Panc1 (cell line): Measurements from ENCODE around the gene C2CD2. TPM values are rescaled to one million over a fixed set of nuclear protein-coding genes. Genes with fewer than 3 reads are reported as not detected.

Source experiments
- ATAC-seq: fragments of 200-7000 bp; cut with Tn5 transposase; 2 replicates; pipeline ENCODE4 v1.9.1; 2020; ENCODE audit warnings: mild to moderate bottlenecking, moderate library complexity
- BruUV-seq: library from RNA; stranded (reverse); fragments of 400-500 nt; replicated peaks from 2 replicates; lab custom pipeline; 2021; lab: Mats Ljungman, UMichigan
- CTCF ChIA-PET: fragments of 300-600 bp; sonication (Branson Sonifier 250); formaldehyde crosslinking; loops from one replicate; lab custom pipeline; 2022; ENCODE audit warnings: antibody characterized with exemption; lab: Charles Lee
- POLR2A ChIA-PET: fragments of 300-600 bp; sonication (Branson Sonifier 250); formaldehyde crosslinking; loops from one replicate; lab custom pipeline; 2022; ENCODE audit warnings: antibody characterized with exemption; lab: Charles Lee
- DNase-seq: peaks from one replicate; pipeline ENCODE4 v3.0.0-alpha.2; 2010; ENCODE audit warnings: low read depth, low spot score
- H3K27ac ChIP-seq: 2 replicates; pipeline ENCODE4 v1.5.1; 2011; ENCODE audit warnings: mild to moderate bottlenecking, low read length, inconsistent platforms
- H3K27me3 ChIP-seq: fragments of 200-500 bp; sonication (Bioruptor generic); 2 replicates; pipeline ENCODE4 v1.6.0; 2014; ENCODE audit warnings: low read length, inconsistent platforms; ENCODE audit not compliant: control insufficient read depth, insufficient read depth
- H3K36me3 ChIP-seq: fragments of 200-500 bp; sonication (Bioruptor generic); 2 replicates; pipeline ENCODE4 v1.5.1; 2014; ENCODE audit warnings: inconsistent platforms, mild to moderate bottlenecking, low read length, moderate library complexity; ENCODE audit not compliant: control insufficient read depth, insufficient read depth
- H3K4me1 ChIP-seq: 2 replicates; pipeline ENCODE4 v1.5.1; 2011; ENCODE audit warnings: inconsistent platforms, mild to moderate bottlenecking, low read length, moderate library complexity; ENCODE audit not compliant: control insufficient read depth, insufficient read depth
- H3K4me3 ChIP-seq, 2 experiments: 2 replicates each; pipeline ENCODE4 v1.5.1; 2011 to 2012; ENCODE audit warnings: low read depth in 2 of 2, low read length in 2 of 2, mild to moderate bottlenecking in 2 of 2, inconsistent platforms in 1 of 2, moderate library complexity in 1 of 2
- H3K9me3 ChIP-seq: fragments of 200-500 bp; sonication (Bioruptor generic); 2 replicates; pipeline ENCODE4 v1.5.1; 2014; ENCODE audit warnings: low read depth, mild to moderate bottlenecking, inconsistent platforms, low read length, moderate library complexity; ENCODE audit not compliant: control insufficient read depth, insufficient read depth
- CTCF ChIP-seq: fragments of 450-650 bp; IDR thresholded peaks from 2 replicates; pipeline ENCODE4 v1.5.1; 2017; ENCODE audit warnings: mild to moderate bottlenecking
- POLR2AphosphoS5 ChIP-seq: IDR thresholded peaks from 2 replicates; pipeline ENCODE4 v1.6.1; 2012; ENCODE audit warnings: mild to moderate bottlenecking, low read depth, low read length, moderate library complexity
- REST ChIP-seq, 2 experiments: IDR thresholded peaks; 2 replicates each; pipeline ENCODE4 v1.6.1; 2011 to 2012; ENCODE audit warnings: low read depth in 2 of 2, control low read depth in 1 of 2, low read length in 1 of 2, mild to moderate bottlenecking in 1 of 2, moderate library complexity in 1 of 2; ENCODE audit not compliant: insufficient read depth in 1 of 2
- SIN3A ChIP-seq: IDR thresholded peaks from 2 replicates; pipeline ENCODE4 v1.6.1; 2012; ENCODE audit warnings: low read depth, mild to moderate bottlenecking, low read length, moderate library complexity, borderline replicate concordance; ENCODE audit not compliant: insufficient read depth
- TCF7L2 ChIP-seq: IDR thresholded peaks from 2 replicates; pipeline ENCODE4 v1.6.1; 2011; ENCODE audit warnings: mild to moderate bottlenecking, low read depth, low read length, inconsistent platforms
- in situ Hi-C: cut with HindIII; loops from 2 replicates; pipeline ENCODE4 v1.10.0; 2016; ENCODE audit warnings: low sequenced_read_pairs, low pct_unique_long_range_greater_than_20kb
- intact Hi-C: fragments of 100-400 bp; cut with micrococcal nuclease; formaldehyde crosslinking; loops from one replicate; pipeline ENCODE4 v1.10.0; 2022; ENCODE audit not compliant: unreplicated experiment
- total RNA-seq: library from RNA; stranded (reverse); gene quantifications from one replicate; pipeline ENCODE4 v1.2.1, GENCODE V29; 2021; ENCODE audit not compliant: unreplicated experiment

The C2CD2 gene
- total RNA-seq, 1 experiment from 2014 or later = 14.0 TPM

GRCh38 chr21:41992576-41992975 lies 38.8 kb upstream of the C2CD2 start:
- Histone ChIP-seq H3K4me1 (no peaks in the 10 kb centered on the region), H3K27ac (no peak overlapping the region), H3K9me3 (no peaks in the 10 kb centered on the region), H3K4me3 (no peak overlapping the region), H3K36me3 (no peaks in the 10 kb centered on the region; the same call in 1 of the 2 replicates), H3K27me3 (no peaks in the 10 kb centered on the region)
- ChIA-PET CTCF (no interaction called here), POLR2A (no interaction called here)
- no peak for ATAC-seq
- no peak for TF ChIP-seq REST (IDR thresholded peaks at IDR 0.05; ENCODE audit: insufficient read depth in 1 of 2, low read depth in 2 of 2, low read length in 1 of 2)
- TF ChIP-seq POLR2AphosphoS5 = no peak
- TF ChIP-seq SIN3A = no peak
- no peak for TF ChIP-seq CTCF
- no peak for TF ChIP-seq TCF7L2
- no TSS peak for BruUV-seq
- in situ Hi-C loops = no loop called here
- no peak for DNase-seq
- intact Hi-C loops = no loop called here

GRCh38 chr21:41991659-41992058 lies 37.8 kb upstream of the C2CD2 start:
- H3K27ac ChIP-seq = no peak overlapping the region
- TF ChIP-seq POLR2AphosphoS5 = no peak
- TF ChIP-seq REST (IDR thresholded peaks at IDR 0.05; ENCODE audit: insufficient read depth in 1 of 2, low read depth in 2 of 2, low read length in 1 of 2) = no peak
- no peak for TF ChIP-seq SIN3A
- TF ChIP-seq TCF7L2 = no peak
- no peaks in the 10 kb centered on the region for H3K9me3 ChIP-seq
- no peaks in the 10 kb centered on the region; the same call in 1 of the 2 replicates for H3K36me3 ChIP-seq
- H3K4me3 ChIP-seq = no peak overlapping the region
- no peak for ATAC-seq
- BruUV-seq = no TSS peak
- CTCF ChIA-PET = no interaction called here
- intact Hi-C loops (no loop called here), in situ Hi-C loops (no loop called here)
- DNase-seq = no peak
- no peaks in the 10 kb centered on the region for H3K4me1 ChIP-seq
- POLR2A ChIA-PET = no interaction called here
- H3K27me3 ChIP-seq = no peaks in the 10 kb centered on the region
